Ovary (tissue), 3 donors: ENCODE measurements around the gene VAMP5.

ENCODE experiments used
- POLR2A ChIP-seq: fragments of 450-650 bp; IDR thresholded peaks from one replicate; pipeline ENCODE4 v1.6.1; 2017; ENCODE audit warnings: antibody characterized with exemption, mild to moderate bottlenecking, moderate library complexity
- TF ChIP-seq, protein P1 (sequence below), 3 donors: fragments of 450-650 bp in 2 of 3; fragments of 200-600 bp in 1 of 3; IDR thresholded peaks; one replicate each; pipeline versions ENCODE4 v1.5.1 to v1.8.0; 2016 to 2022; ENCODE audit warnings: antibody characterized with exemption in 3 of 3, mild to moderate bottlenecking in 1 of 3
- donor health status: DM: no; HTN: no; CAD: no.

DNA sequence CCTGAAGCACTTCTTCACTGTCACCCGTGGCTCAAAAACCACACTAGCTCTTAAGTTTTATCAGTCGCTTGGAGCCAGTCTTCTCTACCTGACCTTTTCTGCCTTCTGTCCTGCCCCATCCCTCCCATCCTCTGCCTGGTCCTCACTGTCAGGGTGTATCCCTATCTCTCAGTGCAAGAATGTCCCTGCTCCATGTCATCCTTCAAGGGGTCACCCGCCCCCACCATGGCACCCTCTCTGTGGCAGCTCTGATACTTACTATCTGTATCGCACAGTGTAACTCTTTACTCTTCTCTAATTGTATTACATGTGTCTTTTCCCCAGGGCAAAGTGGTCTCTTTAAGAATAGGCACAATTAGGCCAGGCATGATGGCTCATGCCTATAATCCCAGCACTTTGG is 4.4 kb downstream of the VAMP5 start:
- no peak for TF ChIP-seq POLR2A
- TF ChIP-seq, protein P1, sequence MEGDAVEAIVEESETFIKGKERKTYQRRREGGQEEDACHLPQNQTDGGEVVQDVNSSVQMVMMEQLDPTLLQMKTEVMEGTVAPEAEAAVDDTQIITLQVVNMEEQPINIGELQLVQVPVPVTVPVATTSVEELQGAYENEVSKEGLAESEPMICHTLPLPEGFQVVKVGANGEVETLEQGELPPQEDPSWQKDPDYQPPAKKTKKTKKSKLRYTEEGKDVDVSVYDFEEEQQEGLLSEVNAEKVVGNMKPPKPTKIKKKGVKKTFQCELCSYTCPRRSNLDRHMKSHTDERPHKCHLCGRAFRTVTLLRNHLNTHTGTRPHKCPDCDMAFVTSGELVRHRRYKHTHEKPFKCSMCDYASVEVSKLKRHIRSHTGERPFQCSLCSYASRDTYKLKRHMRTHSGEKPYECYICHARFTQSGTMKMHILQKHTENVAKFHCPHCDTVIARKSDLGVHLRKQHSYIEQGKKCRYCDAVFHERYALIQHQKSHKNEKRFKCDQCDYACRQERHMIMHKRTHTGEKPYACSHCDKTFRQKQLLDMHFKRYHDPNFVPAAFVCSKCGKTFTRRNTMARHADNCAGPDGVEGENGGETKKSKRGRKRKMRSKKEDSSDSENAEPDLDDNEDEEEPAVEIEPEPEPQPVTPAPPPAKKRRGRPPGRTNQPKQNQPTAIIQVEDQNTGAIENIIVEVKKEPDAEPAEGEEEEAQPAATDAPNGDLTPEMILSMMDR (IDR thresholded peaks at IDR 0.05): no peak
